GM21526 (cell line): ENCODE measurements around the gene HSF2BP.
"Not testable (repeated sequence)": the region's sequence is repeated elsewhere in the genome, so short reads cannot be mapped to it uniquely, and the experiment has no call there.

Experiments
- ATAC-seq: cut with Tn5 transposase; IDR thresholded peaks from one replicate; pipeline ENCODE4 v1.9.1; 2021; ENCODE audit warnings: moderate library complexity; ENCODE audit not compliant: unreplicated experiment, low FRiP score

Gene HSF2BP

DNA sequence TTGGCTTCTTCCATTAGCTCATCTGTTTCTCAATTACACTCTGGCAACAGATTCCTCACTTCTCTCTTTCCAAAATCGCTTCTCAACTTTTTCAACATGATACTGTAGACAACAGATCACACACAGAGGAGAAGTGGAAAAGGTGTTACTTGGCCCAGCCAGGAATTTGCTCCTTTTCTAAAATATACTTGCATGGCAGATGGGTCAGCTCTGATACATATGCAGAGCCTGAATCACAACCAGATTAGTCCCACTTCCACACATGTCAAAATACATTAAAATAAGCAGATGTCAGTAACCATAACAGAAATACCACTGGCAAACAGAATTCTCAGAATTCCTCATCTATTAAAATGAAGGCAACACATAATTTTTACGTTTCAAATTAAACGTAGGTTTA lies 89.1 kb downstream of the HSF2BP start:
- not testable (repeated sequence) for ATAC-seq

DNA sequence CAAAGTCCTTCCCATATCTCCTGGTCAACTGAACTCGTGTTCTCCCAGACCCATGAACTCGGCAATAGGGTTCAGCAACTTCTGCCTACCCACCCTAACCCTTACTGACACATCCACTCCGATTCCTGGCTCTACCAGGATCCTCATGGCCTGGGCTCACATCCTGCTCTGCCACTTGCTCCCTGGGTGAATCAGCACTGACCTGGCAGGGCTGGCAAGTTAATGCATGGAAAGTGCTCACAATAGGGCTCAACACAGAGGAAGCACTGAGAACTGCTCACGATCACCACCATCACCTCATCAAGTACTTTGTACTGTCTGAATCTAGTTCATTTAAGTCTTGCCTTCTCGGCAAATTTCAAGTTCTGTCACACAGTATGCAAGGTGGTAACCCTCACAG lies 96.8 kb downstream of the HSF2BP start:
- not testable (repeated sequence) for ATAC-seq

DNA sequence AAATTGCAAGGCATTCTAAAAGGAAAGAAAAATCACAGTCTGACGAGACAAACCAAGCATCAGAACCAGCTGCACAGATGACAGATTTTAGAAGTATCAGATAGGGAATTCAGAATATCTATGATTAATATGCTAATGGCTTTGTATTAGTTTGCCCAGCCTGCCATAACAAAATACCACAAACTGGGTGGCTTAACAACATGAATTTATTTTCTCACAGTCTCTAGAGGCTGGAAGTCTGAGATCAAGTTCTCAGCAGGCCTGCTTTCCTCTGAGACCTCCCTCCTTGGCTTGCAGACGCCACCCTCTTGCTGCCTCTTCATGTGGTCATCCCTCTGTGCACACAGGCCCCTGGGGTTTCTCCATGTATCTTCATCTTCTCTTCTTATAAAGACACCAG lies 118.7 kb downstream of the HSF2BP start:
- ATAC-seq = not testable (repeated sequence)

DNA sequence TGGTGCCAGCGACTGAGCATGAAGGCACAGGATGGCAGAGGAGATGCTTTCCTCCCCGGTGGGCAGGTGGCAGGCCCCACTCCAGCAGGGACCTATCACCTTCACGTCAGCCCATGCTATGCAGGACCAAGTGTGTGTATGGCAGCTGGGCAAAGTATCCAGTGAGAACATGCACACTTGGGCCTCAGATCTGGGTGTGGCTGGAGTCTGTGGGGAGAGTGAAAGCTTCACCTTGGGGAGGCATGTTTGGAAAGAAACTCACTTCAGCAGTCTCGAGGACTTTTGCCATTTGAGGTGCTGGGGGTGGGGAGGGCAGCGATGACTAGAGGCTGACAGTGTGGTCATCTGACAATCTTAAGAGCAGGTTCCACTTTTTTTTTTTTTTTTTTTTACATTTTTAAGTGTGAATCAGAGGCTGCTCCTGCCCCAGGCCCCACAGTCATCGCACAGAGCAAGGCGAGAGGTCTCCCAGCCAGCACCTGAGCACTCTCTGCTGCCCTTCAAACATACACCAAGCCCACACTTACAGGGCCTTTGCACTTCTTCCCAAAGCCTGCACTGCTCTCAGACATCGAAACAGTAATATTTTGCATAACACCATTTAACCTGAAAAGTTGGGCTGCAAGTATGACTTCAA lies 136.7 kb downstream of the HSF2BP start:
- ATAC-seq = not testable (repeated sequence)

DNA sequence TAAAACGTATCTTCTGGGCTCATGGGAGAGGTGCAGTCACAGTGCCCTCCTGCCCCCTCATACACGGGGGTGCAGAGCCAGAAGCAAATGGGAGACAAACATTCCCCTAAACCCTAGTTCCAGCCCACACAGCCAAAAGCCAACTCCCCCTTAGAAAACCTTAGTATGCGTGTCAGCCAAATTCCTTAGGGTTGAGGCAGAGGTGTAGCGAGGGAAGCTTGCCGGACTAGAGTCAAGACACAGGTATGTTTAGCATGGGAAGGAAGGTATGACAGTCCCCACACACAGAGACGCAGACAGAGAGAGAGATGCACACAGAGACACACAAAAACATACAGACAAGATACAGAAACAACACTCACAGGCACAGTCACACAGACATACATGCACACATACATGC lies 141.6 kb downstream of the HSF2BP start:
- not testable (repeated sequence) for ATAC-seq

DNA sequence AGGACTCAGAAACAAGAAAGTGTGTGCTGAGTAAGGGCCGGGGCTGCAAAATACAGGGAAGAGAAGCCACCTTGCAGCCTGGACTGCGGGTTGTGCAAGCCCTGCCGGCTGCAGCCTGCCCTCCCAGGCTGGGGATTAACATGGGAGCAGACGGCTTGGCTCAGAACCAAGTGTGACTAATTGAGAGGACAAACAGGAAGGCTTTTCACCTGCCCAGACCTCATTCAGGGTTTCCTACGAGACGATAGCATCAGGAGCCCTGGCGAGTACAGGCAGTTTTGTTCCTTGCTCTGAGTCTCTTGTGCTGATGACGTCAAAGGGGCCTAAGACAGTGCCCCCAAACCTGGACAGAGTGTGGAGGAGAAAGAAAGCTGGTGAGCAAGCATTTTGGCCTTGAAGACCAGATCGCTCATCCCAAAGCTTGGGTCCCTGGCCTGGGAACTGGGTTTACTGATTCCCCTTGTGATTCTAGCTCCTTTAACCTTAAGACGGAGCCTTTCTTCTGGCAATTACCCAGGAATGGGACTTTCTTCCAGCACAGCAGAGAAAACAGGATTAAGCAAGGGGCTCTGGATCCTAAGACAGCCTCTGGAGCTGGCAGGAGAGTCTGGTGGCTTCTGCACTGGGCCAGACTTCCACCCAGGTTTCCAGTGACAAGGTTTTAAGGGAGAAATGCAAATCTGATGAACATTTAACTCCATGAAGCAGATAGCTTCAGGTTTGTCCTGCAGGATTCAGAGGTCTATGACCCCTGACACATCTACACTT lies 142.2 kb downstream of the HSF2BP start:
- not testable (repeated sequence) for ATAC-seq

DNA sequence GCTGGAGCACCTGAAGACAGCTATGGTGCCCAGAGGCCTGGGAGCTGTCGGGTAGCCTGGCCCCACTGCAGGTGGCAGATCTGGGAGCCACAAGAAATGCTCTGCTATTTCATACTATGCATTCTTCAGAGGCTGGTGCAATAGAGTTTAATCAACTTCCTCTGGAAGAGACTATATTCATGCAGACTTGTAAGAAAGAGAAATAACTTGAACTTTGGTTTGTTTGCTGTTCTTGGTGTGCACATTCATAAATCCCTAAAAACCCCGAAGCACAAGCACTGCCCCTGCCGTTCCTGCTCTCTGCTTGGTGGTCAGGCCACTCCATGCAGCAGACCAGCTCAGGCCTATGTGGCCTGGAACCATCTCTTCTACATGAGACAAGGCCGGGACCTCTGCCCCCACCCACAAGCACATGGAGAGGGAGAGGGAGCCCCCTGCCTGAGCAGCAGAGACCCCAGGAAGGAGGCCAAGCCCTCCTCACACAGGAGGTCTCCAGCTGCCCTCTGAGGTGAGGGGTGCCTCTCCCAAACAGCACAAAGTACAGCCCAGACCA lies 142.9 kb downstream of the HSF2BP start:
- ATAC-seq = not testable (repeated sequence)

DNA sequence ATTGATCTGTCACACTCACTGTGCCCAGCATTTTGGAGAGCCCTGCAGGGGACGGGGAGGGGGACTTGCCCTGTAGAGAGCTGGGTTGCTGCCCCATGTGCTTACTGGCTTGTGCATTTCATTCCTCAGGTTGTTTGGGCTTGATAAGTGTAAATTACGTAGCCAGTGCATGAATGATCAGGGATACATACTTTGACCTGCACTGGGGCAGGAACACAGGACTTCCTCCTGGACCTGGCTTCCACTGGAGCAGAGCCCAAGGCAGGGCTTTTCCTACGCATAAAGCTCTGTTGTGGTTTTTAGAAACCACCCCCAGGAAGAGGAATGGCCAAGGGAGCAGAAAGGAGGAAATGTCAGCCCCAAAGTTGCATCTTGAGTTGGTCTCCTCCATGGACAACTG lies 144.5 kb downstream of the HSF2BP start:
- not testable (repeated sequence) for ATAC-seq

DNA sequence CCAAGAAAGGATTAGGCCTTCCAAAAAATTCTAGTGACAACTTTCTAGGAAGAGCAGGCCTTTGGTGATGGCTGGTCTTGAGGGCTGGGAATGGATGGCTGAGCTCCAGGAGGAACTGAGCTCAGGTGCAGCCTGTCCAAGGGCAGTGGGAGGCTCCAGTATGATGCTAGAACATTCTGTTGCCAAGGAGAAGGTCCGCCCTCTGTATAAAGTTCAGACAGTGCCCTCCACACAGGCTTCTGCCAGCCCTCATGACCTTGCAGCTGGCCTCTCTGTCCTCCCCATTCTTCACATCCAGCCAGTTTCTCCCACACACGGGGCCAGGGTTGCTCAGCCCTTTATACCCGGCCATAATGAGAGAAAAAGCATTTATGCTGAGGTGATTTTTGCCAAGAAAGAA lies 146.3 kb downstream of the HSF2BP start:
- not testable (repeated sequence) for ATAC-seq

DNA sequence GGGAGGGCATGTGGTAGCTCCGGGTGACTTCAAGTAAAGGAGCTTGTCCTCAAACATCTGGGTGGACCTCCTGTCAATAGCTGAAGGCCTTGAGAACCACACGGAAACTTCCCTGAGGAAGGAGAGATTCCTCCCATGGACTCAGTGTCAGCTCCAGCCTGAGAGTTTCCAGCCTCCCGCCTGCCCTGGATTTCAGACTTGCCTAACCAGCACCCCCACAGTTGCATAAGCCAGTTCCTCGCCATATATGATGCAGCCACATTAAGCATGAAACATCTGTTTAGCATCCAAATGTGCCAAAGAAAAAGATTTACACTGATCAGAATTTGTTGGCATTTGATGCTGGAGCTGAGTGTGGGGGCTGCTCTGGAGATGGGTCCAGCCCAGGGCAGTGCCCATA lies 148.1 kb downstream of the HSF2BP start:
- ATAC-seq = not testable (repeated sequence)

DNA sequence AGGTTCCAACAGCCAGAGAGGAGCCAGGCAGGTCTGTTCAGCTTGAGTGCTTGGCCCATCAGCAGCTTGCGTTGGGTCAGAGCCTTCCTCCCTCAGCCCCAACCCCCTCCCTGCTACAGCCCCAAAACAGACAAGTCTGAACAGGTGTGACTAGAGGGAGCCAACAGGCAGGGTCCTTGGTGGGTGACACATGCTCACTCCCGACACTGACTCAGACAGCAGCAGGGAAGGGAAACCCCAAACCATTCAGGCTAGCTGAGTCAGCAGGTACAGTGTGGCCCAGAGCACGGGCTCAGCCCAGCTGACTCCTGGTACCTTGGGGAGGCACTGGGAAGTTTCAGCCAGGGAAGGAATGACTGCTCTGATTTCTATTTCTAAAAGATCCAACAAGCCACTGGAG lies 148.6 kb downstream of the HSF2BP start:
- not testable (repeated sequence) for ATAC-seq

DNA sequence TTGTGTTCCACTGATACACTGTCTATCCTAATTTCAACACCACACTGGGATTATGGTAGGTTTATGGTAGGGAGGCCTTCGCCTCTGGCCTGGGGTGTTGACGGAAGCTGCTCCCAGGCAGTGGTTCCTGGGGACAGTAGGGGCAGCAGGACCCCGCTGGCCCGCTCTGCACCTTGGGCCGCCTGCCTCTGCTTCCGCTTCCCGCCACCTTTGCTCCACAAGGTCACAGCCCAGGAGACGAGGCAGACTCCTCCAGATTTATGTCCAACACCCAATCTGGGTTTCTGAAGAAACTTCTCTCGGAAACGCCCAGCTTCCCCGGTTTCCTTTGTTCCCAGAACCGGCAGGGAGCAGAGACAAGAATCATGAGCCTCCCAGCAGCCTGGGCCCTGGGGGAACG lies 155.4 kb downstream of the HSF2BP start:
- ATAC-seq = not testable (repeated sequence)

DNA sequence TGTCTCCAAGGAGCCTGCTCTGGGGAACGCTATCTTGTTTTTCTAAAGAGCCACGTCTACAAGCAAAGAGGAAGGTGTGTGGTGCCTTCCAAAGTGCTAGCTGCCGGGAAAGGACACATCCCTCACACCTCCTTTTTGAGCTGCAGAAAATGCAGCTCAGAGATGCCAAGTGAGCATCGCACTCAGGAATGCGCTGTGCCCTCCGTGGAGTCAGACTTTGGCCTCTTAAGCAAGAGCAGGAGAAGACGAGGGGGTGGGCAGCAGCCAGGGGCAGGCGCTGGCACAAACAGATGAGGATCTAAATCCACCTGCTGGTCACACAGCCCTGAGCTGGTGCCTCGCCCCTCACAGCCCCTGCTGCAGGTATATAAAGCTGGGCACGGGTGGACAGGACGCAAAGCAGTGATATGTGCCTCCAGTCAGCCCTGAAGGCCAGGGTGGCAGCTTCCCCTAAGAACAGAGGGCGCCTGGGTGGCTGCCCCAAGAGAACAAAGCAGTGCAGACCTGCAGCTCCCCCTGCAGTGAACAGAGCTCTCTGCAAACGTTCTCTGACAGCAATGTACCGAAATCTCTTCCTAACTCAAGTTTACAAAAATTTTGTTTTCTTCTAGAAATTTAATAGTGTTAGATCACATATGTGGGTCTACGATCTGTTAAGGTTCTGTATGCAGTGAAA lies 156.1 kb downstream of the HSF2BP start:
- not testable (repeated sequence) for ATAC-seq

DNA sequence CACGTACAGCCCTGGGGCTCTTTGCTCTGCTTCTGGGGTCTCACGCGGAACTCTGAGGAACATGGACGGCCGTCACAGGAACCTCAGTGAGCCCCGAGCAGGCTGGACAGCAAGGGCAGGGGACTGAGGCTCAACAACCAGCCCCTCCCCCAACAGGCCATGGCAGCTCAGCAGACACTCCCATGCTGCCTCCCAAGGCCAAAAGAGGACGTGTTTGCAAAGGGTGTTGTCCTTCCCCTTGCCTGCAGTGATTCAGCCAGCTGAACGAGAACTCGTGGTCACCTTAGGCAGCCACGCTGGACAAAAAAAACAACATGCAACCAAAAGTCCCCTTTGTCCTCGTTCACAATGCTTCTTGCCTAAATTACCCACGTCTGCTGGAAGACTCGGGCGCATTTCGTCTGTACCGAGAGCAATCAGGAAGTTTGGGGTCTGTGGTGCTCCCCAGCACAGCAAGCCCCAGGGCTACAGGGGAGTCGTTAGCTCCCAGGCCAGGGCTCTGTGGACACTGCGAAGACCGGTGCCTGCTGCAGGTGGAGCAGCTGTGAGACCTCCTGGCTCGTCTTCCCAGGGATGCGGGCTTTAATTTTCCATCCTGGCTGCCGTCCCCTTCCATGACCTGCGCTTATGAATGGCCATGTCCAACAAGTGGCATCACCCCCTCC lies 156.7 kb downstream of the HSF2BP start:
- not testable (repeated sequence) for ATAC-seq

DNA sequence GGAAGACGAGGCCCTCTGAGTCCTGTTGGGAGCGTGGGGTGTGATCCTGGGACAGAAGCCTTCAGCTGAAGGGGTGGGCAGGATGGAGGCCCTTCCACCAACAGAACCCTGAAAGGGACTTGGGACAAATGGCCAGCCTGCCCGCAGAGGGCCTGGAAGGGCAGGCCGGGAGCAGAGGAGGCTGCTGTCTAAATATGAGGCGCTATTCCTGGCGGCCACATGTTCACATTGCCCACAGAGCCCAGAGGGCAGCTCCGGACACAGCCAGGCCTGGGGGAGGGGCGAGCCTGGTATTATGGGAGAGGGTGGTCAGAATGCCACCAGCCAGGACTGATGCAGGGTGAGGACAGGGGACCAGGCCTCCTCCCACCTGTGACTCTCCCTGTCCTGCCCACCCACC lies 160.4 kb downstream of the HSF2BP start:
- ATAC-seq = not testable (repeated sequence)

DNA sequence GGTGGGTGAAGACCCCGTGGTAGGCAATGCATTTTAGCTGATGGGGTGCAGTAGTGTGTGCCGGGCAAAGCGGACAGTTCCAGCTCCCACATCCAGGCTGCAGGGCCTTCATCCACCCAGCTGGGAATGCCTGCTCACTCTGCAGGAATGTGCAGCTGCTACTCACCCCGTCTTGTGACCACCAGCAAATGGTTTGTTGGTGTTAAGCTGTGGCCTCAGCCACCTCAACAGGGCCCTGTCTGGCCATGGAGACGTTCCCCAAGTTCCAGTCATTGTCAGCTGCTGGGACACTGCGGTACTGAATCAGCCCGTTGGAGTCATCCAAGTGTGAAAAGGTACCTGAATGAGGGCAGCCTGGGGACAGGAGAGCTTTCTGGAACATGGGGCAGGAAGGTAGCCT lies 161.2 kb downstream of the HSF2BP start:
- not testable (repeated sequence) for ATAC-seq

DNA sequence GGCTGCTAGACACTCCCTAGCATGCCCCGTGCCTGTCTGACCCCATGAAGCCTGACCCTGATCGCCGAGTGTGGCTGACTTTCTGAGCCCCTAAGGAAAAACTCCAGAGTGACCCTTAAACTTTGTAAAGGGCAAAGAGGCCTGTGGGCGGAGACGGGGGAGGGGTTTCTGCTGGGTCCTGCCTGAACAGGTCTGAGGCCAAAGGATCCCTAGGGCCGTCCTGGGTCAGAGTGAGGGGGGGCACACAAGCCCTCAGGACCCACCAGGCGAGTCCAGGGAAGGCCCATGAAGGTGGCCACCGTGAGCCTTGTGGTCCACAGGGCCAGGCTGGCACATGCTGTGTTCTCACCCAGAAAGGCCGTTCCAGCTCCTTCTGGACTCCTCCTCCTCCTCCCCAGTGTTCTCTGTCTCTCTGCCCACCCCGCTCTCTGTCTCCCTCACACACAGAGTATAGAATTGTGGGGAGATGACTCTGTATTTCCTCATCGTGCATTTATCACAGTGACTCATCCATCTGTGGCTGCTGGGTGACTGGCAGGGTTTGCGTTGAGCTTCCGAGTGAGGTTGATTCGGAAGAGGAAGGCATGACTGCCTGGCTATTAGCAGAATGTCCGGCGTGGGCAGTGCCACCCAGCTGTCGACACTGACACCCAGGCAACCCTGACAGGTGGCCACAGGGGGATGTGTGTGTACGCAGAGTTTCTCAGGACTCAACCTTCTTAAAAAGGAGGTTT lies 164.8 kb downstream of the HSF2BP start:
- ATAC-seq = not testable (repeated sequence)

DNA sequence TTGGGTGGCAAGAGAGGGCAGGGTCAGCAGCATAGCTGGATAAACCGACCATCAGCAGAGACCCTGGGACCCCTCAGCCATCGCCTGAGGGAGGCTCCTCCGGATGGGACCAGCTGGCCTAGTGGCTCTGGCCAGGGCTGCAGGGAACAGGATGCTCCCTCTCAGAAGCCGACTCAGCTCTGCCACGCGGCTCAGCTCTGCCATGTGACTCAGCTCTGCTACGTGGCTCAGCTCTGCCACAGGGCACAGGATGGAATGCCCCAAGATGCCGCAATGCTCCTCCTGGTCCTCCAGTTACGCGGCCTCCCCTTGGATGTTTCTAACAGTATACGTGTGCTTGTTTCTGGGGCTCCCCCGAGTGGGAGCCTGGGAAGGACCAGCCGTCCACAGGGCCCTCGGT lies 165.8 kb downstream of the HSF2BP start:
- not testable (repeated sequence) for ATAC-seq

DNA sequence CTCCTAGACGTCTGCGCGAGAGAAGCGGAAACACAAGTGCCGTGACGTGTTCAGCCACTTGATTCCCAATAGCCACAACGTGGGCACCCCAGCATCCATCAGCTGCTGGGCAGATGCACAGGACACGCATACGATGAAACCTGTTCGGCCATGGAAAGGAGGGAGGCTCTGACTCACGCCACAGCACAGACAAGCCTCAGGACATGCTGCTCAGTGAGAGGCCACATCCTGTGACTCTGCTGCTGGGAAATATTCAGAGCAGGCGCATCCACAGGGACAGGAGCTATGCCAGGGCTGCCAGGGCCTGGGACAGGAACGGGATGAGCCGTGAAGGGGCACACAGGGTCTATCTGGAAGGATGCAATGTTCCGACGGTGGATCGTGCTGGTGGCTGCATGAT lies 171.1 kb downstream of the HSF2BP start:
- ATAC-seq = not testable (repeated sequence)

DNA sequence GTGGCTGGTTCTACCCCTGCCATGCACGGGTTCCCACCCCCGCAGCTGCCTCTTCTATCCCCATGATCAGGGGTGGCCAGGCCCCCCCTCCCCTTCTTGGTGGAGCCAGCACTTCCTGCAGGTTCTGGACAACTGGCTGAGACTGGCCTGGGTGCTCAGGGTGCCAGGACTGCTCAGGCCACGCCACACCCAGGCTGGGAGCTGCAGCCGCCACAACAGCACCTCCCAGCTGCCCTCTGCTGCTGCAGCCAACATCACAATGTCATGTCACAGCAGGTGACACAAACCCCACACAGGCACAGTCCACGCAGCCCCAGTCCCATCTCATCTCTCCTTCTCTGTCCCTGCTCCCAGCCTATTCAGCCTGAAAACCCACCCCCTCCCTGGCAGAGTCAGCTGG lies 173.2 kb downstream of the HSF2BP start:
- ATAC-seq = not testable (repeated sequence)
